Measurements from ENCODE around the gene DNAJC6. TPM values are rescaled to one million over a fixed set of nuclear protein-coding genes. Genes with fewer than 3 reads are reported as not detected.

Gene DNAJC6
- total RNA-seq, 1 donor from 2014 or later: 4.1 TPM

DNA sequence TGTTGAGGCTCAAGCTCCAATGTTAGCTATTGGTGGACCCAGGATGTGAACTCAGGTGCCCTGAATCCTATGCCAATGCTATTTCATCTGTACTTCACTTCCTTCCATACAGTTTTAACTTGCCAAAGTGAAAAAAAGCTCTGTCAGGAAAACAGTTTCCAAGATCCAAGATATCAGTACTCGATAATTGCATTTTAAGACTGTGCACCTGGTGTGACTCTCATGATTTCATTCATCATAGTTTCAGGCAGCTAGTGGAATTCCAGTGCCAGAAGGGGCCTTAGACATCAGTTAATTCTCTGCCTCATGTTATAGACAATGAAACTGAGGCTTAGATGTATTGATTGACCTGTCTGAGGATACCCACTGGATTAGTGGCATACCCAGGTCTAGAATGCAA lies 84.6 kb downstream of the DNAJC6 start:
- no peak for DNase-seq (ENCODE audit: extremely low spot score, unreplicated experiment)
- Mint-ChIP-seq H3K36me3 (peaks cover 3% of the 10 kb centered on the region), H3K4me3 (no peak overlapping the region), H3K27me3 (no peaks in the 10 kb centered on the region), H3K4me1 (ENCODE audit: unreplicated experiment) (no peaks in the 10 kb centered on the region), H3K27ac (no peak overlapping the region), H3K9me3 (no peaks in the 10 kb centered on the region)
- TF ChIP-seq, protein P1, sequence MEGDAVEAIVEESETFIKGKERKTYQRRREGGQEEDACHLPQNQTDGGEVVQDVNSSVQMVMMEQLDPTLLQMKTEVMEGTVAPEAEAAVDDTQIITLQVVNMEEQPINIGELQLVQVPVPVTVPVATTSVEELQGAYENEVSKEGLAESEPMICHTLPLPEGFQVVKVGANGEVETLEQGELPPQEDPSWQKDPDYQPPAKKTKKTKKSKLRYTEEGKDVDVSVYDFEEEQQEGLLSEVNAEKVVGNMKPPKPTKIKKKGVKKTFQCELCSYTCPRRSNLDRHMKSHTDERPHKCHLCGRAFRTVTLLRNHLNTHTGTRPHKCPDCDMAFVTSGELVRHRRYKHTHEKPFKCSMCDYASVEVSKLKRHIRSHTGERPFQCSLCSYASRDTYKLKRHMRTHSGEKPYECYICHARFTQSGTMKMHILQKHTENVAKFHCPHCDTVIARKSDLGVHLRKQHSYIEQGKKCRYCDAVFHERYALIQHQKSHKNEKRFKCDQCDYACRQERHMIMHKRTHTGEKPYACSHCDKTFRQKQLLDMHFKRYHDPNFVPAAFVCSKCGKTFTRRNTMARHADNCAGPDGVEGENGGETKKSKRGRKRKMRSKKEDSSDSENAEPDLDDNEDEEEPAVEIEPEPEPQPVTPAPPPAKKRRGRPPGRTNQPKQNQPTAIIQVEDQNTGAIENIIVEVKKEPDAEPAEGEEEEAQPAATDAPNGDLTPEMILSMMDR (conservative IDR thresholded peaks at IDR 0.05): no peak

DNA sequence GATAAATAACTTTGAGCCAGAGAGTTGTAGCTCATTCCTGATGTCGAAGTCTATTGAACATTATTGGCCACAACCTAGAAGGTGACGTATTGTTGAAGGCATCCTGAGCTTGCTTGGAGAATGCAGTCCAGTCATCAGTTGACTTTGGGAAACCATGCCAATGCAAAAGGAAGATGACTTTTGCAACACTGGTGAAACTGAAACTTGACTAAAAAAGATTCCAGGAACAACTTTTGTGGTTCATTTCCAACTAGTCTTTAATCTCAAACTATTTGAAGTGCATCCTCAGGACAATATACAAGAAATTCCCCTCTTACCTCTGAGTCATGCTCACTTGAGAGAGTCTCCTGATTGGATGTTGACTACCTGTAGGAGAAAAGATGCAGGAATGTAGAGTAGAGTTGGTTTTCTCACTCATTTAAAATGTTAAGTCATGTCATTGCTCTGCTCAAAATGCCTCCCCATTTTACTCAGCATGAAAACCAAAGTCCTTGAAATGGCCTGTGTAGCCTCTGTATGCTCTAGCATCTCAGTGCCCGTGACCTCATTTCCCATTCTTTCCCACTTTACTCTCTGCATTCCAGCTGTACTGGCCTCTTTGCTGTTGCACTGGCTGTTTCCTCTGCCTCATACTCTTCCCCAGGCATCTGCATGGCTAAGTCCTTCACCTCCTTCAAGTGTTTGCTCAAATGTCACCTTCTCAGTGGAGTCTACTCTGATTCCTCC lies 86.7 kb downstream of the DNAJC6 start:
- no peaks in the 10 kb centered on the region for H3K36me3 Mint-ChIP-seq
- no peaks in the 10 kb centered on the region for H3K27me3 Mint-ChIP-seq
- no peaks in the 10 kb centered on the region for H3K4me1 Mint-ChIP-seq (ENCODE audit: unreplicated experiment)
- DNase-seq (ENCODE audit: extremely low spot score, unreplicated experiment): no peak
- no peaks in the 10 kb centered on the region for H3K9me3 Mint-ChIP-seq
- TF ChIP-seq, protein P1 (conservative IDR thresholded peaks at IDR 0.05): no peak
- H3K4me3 Mint-ChIP-seq: no peak overlapping the region
- H3K27ac Mint-ChIP-seq: no peak overlapping the region

DNA sequence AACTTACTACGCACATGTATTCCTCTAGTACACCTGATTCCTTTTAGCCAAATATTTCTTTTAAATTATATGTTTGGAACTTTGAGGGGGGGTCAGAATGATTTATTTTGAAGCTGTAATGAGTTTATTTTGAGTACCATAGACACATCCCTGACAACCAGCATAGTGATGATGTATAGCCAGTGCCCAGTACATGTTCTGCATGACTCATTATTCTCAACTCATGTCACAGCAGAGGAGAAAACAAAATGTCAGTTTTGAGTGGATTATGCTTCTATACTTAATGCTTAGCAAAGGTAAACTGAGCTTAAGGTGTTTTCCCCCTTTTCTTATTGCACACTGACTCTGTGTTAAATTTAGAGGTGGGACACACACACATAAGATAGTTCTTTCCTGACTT lies 88.7 kb downstream of the DNAJC6 start:
- no peak overlapping the region for H3K27ac Mint-ChIP-seq

DNA sequence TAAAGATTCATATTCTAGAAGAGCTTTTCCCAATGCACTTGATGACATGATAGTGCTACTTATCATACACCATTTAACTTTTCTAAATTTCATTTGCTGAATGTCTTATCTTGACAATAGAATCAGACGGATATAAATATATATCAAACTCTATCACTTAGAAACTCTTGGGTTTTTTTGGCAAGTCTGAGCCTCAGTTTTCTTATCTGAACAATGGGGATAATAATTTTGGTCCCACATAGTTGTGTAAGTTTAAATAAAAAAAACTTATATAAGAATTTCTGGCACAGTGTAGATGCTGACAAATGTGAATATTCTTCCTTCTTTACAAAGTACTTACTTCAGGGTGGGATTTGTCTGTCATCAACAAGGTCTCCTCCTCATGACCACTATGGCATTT lies 89.7 kb downstream of the DNAJC6 start:
- H3K4me3 Mint-ChIP-seq: no peak overlapping the region
- no peaks in the 10 kb centered on the region for H3K4me1 Mint-ChIP-seq (ENCODE audit: unreplicated experiment)
- no peaks in the 10 kb centered on the region for H3K9me3 Mint-ChIP-seq
- no peaks in the 10 kb centered on the region for H3K27me3 Mint-ChIP-seq
- no peak for DNase-seq (ENCODE audit: extremely low spot score, unreplicated experiment)
- TF ChIP-seq, protein P1 (conservative IDR thresholded peaks at IDR 0.05): no peak
- no peaks in the 10 kb centered on the region for H3K36me3 Mint-ChIP-seq
- no peak overlapping the region for H3K27ac Mint-ChIP-seq

More for the DNA sequence above, 88.7 kb downstream of the DNAJC6 start:
- H3K27me3 Mint-ChIP-seq: no peaks in the 10 kb centered on the region
- H3K4me3 Mint-ChIP-seq: no peak overlapping the region
- no peaks in the 10 kb centered on the region for H3K4me1 Mint-ChIP-seq (ENCODE audit: unreplicated experiment)
- DNase-seq (ENCODE audit: extremely low spot score, unreplicated experiment): no peak
- H3K9me3 Mint-ChIP-seq: no peaks in the 10 kb centered on the region
- no peaks in the 10 kb centered on the region for H3K36me3 Mint-ChIP-seq
- TF ChIP-seq, protein P1 (conservative IDR thresholded peaks at IDR 0.05): no peak

DNA sequence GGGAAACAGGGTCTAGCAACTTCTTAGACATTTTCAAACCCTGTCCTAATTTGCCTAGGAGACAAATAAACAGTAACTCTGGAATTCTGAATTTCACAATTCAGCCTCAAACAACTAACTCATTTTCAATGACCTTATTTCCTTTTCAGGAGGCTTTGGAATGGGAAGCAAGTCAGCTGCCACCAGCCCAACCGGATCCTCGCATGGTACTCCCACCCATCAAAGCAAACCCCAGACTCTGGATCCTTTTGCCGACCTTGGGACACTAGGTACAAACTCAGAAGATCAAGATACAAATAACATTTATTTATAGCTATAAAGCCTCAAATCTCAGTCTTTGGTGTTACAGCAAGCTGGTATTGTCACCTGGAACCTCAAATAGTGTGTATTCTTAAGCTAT lies 92.3 kb downstream of the DNAJC6 start:
- Mint-ChIP-seq H3K4me1 (ENCODE audit: unreplicated experiment) (no peaks in the 10 kb centered on the region), H3K27ac (no peak overlapping the region), H3K4me3 (no peak overlapping the region), H3K36me3 (no peaks in the 10 kb centered on the region), H3K9me3 (no peaks in the 10 kb centered on the region), H3K27me3 (no peaks in the 10 kb centered on the region)
- DNase-seq (ENCODE audit: extremely low spot score, unreplicated experiment): no peak
- TF ChIP-seq, protein P1 (conservative IDR thresholded peaks at IDR 0.05): no peak
